H1 (cell line): ENCODE measurements around the gene ACAP3. TPM values are rescaled to one million over a fixed set of nuclear protein-coding genes. Genes with fewer than 3 reads are reported as not detected.

Source experiments
- KDM1A ChIP-seq: fragments of 200-600, 300-600 bp; sonication (generic); IDR thresholded peaks from 2 replicates; pipeline ENCODE4 v1.7.1; 2016; ENCODE audit warnings: mild to moderate bottlenecking, low read length, borderline replicate concordance
- SIX5 ChIP-seq: IDR thresholded peaks from 2 replicates; pipeline ENCODE4 v1.6.1; 2011; ENCODE audit warnings: mild to moderate bottlenecking, low read depth, low read length
- SP4 ChIP-seq: IDR thresholded peaks from 2 replicates; pipeline ENCODE4 v1.6.1; 2012; ENCODE audit warnings: low read length, inconsistent platforms
- polyA plus RNA-seq, 7 experiments: library from polyadenylated mRNA; depleted of rRNA in 3 of 7; stranded (reverse) in 5 of 7; unstranded in 2 of 7; fragments of >200 nt in 5 of 7; fragments of 200-250 nt in 2 of 7; gene quantifications; 1 replicate in 5 of 7; 2 replicates in 1 of 7; 4 replicates in 1 of 7; pipeline versions ENCODE4 v1.2.1 to v1.2.3, GENCODE V29; 2011 to 2013; ENCODE audit warnings: missing spikeins in 2 of 7, mixed read lengths in 2 of 7
- total RNA-seq: library from RNA; stranded (reverse); fragmentation: NEBNext Ultra II Directional; extraction: Animal tissue kit (Norgen Biotek cat#: 25700); gene quantifications from 2 replicates; pipeline ENCODE4 v1.2.1, GENCODE V29; 2021
- TF ChIP-seq, protein P1 (sequence below): IDR thresholded peaks from 2 replicates; pipeline ENCODE4 v1.6.1; 2011; ENCODE audit warnings: low read depth, mild to moderate bottlenecking, low read length; ENCODE audit not compliant: insufficient read depth

The ACAP3 gene
- total and polyA plus RNA-seq, 2 of the 8 experiments (the other 6 are each of a cell fraction or from before 2014, with no cell fraction given): 14.8 to 28.3 TPM

DNA sequence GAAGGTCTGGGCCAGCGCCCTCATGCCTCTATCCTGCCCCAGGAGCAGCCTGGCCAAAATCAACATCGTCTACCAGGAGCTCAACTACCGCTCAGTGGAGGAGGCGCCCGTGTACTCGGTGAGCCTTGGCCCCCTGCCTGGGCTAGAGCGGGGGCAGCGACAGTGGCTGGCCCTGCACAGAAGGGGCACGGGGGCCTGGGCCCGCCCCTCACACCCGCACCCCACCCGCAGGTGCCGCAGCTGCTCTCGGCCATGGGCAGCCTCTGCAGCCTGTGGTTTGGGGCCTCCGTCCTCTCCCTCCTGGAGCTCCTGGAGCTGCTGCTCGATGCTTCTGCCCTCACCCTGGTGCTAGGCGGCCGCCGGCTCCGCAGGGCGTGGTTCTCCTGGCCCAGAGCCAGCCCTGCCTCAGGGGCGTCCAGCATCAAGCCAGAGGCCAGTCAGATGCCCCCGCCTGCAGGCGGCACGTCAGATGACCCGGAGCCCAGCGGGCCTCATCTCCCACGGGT, 16.7 kb downstream of the ACAP3 start (continued):
- TF ChIP-seq, protein P1, sequence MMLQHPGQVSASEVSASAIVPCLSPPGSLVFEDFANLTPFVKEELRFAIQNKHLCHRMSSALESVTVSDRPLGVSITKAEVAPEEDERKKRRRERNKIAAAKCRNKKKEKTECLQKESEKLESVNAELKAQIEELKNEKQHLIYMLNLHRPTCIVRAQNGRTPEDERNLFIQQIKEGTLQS: no peak
- TF ChIP-seq SIX5 (no peak), KDM1A (no peak), SP4 (no peak)
